GOT3 (cell line): ENCODE data around the gene TPP1.

Experiments
- DNase-seq: peaks from one replicate; lab custom pipeline; 2025; ENCODE audit warnings: mixed read lengths; lab: John Stamatoyannopoulos, UW

TPP1 gene

GRCh38 chr11:6563121-6563619, 56.1 kb downstream of the TPP1 start:
- DNase-seq: no peak
